Cardiac muscle cell (in vitro differentiated cells and primary cell): ENCODE measurements around the gene KLHL5. TPM values are rescaled to one million over a fixed set of nuclear protein-coding genes. Genes with fewer than 3 reads are reported as not detected.
"Not testable (repeated sequence)": the region's sequence is repeated elsewhere in the genome, so short reads cannot be mapped to it uniquely, and the experiment has no call there.

Experiments
- DNase-seq, 2 donors: peaks; one replicate each; pipeline versions ENCODE4 v3.0.0 to v3.0.0-alpha.2; 2010 to 2017; ENCODE audit warnings: low read depth in 1 of 2, low spot score in 1 of 2
- H3K27ac ChIP-seq: fragments of 200-600 bp; sonication (generic); 2 replicates; pipeline ENCODE4 v1.5.1; 2016
- H3K27me3 ChIP-seq: fragments of 200-600 bp; sonication (generic); 2 replicates; pipeline ENCODE4 v1.6.0; 2016; ENCODE audit warnings: control low read depth
- H3K36me3 ChIP-seq: fragments of 200-600 bp; sonication (generic); 2 replicates; pipeline ENCODE4 v1.5.1; 2016; ENCODE audit warnings: control low read depth
- H3K4me1 ChIP-seq: fragments of 200-600 bp; sonication (generic); 2 replicates; pipeline ENCODE4 v1.8.1; 2017; ENCODE audit warnings: low read depth, mild to moderate bottlenecking, mixed run types
- H3K4me3 ChIP-seq: fragments of 200-600 bp; sonication (generic); 2 replicates; pipeline ENCODE4 v1.5.1; 2016; ENCODE audit warnings: mild to moderate bottlenecking
- H3K9me3 ChIP-seq: fragments of 200-600 bp; sonication (generic); 2 replicates; pipeline ENCODE4 v1.5.1; 2017; ENCODE audit warnings: low read depth, mild to moderate bottlenecking, control low read depth
- CTCF ChIP-seq: IDR thresholded peaks from 2 replicates; pipeline ENCODE4 v1.5.1; 2012; ENCODE audit warnings: low read depth, mild to moderate bottlenecking, low read length
- polyA plus RNA-seq: library from polyadenylated mRNA; unstranded; fragments of >200 nt; fragmentation: Nextera tagmentation; extraction: Ambion mirVana; gene quantifications from 2 replicates; pipeline ENCODE4 v1.2.1, GENCODE V29; 2016
- total RNA-seq: library from RNA; depleted of rRNA; stranded (reverse); fragments of >200 nt; gene quantifications from 2 replicates; pipeline ENCODE4 v1.2.3, GENCODE V29; 2016

KLHL5 gene
- total and polyA plus RNA-seq, 2 experiments from 2014 or later: 20.7 to 27.7 TPM

GRCh38 chr4:39134683-39135306 is 72.8 kb downstream of the KLHL5 start:
- no peak for DNase-seq
- Histone ChIP-seq H3K9me3 (no peaks in the 10 kb centered on the region), H3K27ac (no peak overlapping the region), H3K27me3 (no peaks in the 10 kb centered on the region), H3K36me3 (no peaks in the 10 kb centered on the region), H3K4me3 (no peak overlapping the region), H3K4me1 (no peaks in the 10 kb centered on the region)
- no peak for TF ChIP-seq CTCF

- H3K4me1 ChIP-seq, H3K9me3 ChIP-seq, H3K36me3 ChIP-seq, H3K4me3 ChIP-seq, H3K27ac ChIP-seq, H3K27me3 ChIP-seq, DNase-seq: not testable (repeated sequence)
Observed at GRCh38 chr4:39138227-39138626, 76.2 kb downstream of the KLHL5 start.

- no peaks in the 10 kb centered on the region for H3K4me1 ChIP-seq
- H3K27me3 ChIP-seq: no peaks in the 10 kb centered on the region
- no peaks in the 10 kb centered on the region for H3K36me3 ChIP-seq
- DNase-seq: no peak
- H3K27ac ChIP-seq: no peak overlapping the region
- H3K9me3 ChIP-seq: no peaks in the 10 kb centered on the region
- H3K4me3 ChIP-seq: no peak overlapping the region
- TF ChIP-seq CTCF: no peak
Observed at GRCh38 chr4:39146211-39146610, 84.2 kb downstream of the KLHL5 start.

- H3K9me3 ChIP-seq: no peaks in the 10 kb centered on the region
- H3K4me1 ChIP-seq: no peaks in the 10 kb centered on the region
- H3K4me3 ChIP-seq: no peak overlapping the region
- DNase-seq: no peak
- H3K27me3 ChIP-seq: no peaks in the 10 kb centered on the region
- TF ChIP-seq CTCF: no peak
- H3K27ac ChIP-seq: no peak overlapping the region
- no peaks in the 10 kb centered on the region for H3K36me3 ChIP-seq
Observed at GRCh38 chr4:39154009-39154408, 92.0 kb downstream of the KLHL5 start.

GRCh38 chr4:39157520-39157919 is 95.5 kb downstream of the KLHL5 start:
- Histone ChIP-seq H3K9me3 (no peaks in the 10 kb centered on the region), H3K4me3 (no peak overlapping the region), H3K27me3 (no peaks in the 10 kb centered on the region), H3K36me3 (no peaks in the 10 kb centered on the region), H3K27ac (no peak overlapping the region), H3K4me1 (no peaks in the 10 kb centered on the region)
- no peak for DNase-seq
- TF ChIP-seq CTCF: no peak

- H3K4me3 ChIP-seq: no peak overlapping the region
- H3K27ac ChIP-seq: no peak overlapping the region
- no peaks in the 10 kb centered on the region for H3K27me3 ChIP-seq
- no peaks in the 10 kb centered on the region for H3K36me3 ChIP-seq
- no peak for DNase-seq
- H3K9me3 ChIP-seq: no peaks in the 10 kb centered on the region
- no peak for TF ChIP-seq CTCF
- H3K4me1 ChIP-seq: no peaks in the 10 kb centered on the region
Observed at GRCh38 chr4:39166177-39166576, 104.1 kb downstream of the KLHL5 start.
